ENCODE data around the gene TNFSF10. TPM values are rescaled to one million over a fixed set of nuclear protein-coding genes. Genes with fewer than 3 reads are reported as not detected.
A peak's percentile ranks its signal among the peaks of the same experiment; 100 is the strongest.
"Not testable (repeated sequence)": the region's sequence is repeated elsewhere in the genome, so short reads cannot be mapped to it uniquely, and the experiment has no call there.

The TNFSF10 gene
- total and polyA plus RNA-seq, 2 experiments from 2014 or later, result not detected

DNA sequence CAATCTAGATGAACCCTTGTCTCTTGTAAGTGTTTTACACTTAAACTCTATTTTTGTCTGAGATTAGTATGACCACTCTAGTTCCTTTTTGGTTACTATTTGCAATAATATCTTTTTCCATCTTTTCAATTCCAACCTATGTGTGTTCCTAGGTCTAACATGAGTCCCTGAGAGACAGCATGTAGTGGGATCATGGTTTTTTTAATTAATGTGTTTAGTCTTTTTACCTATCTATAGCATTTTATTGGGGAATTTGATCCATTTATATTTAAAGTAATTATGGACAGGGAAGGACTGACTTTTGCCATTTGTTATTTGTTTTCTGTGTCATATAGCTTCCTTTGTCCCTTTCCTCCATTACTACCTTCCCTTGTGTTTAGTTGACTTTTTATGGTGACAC is 21.7 kb downstream of the TNFSF10 start:
- H3K27me3 ChIP-seq, result no peaks in the 10 kb centered on the region
- no peaks in the 10 kb centered on the region for H3K9me3 ChIP-seq (ENCODE audit: low read depth)
- TF ChIP-seq, protein P1, sequence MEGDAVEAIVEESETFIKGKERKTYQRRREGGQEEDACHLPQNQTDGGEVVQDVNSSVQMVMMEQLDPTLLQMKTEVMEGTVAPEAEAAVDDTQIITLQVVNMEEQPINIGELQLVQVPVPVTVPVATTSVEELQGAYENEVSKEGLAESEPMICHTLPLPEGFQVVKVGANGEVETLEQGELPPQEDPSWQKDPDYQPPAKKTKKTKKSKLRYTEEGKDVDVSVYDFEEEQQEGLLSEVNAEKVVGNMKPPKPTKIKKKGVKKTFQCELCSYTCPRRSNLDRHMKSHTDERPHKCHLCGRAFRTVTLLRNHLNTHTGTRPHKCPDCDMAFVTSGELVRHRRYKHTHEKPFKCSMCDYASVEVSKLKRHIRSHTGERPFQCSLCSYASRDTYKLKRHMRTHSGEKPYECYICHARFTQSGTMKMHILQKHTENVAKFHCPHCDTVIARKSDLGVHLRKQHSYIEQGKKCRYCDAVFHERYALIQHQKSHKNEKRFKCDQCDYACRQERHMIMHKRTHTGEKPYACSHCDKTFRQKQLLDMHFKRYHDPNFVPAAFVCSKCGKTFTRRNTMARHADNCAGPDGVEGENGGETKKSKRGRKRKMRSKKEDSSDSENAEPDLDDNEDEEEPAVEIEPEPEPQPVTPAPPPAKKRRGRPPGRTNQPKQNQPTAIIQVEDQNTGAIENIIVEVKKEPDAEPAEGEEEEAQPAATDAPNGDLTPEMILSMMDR (IDR thresholded peaks at IDR 0.05; ENCODE audit: low read depth, low read length), result no peak
- no peak for DNase-seq (ENCODE audit: low read depth in 1 of 2, low spot score in 1 of 2)
- no peaks in the 10 kb centered on the region for H3K36me3 ChIP-seq
- H3K4me3 ChIP-seq, result no peak overlapping the region
- no peak overlapping the region for H3K27ac ChIP-seq
- no peaks in the 10 kb centered on the region for H3K4me1 ChIP-seq (ENCODE audit: low read depth)

GRCh38 chr3:172490198-172490669 is 33.0 kb downstream of the TNFSF10 start:
- not testable (repeated sequence) for H3K4me3 ChIP-seq; H3K4me1 ChIP-seq (ENCODE audit: low read depth); H3K36me3 ChIP-seq; H3K27me3 ChIP-seq; H3K9me3 ChIP-seq (ENCODE audit: low read depth); H3K27ac ChIP-seq
- DNase-seq (ENCODE audit: low read depth in 1 of 2, low spot score in 1 of 2), result peak; percentile 73 to 88
- TF ChIP-seq, protein P1 (IDR thresholded peaks at IDR 0.05; ENCODE audit: low read depth, low read length), result peak; percentile 69

DNA sequence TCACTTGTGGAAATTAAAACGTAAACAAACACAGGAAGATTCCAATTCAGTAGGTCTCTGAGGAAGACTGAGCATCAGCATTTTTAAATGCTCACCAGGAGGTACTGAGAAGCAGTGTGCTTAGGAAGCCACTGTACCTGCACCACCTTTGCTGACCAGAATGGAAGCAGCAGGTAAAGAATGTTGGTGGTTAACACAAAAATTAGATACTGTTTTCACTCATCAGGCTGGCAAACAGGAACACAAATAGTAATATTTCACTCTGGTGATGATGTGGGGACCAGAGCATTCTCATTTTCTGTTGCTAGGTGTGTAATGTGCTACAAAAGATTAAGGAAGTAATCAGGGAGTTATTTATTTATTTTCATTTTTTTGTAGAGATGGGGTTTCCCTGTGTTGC is 45.1 kb downstream of the TNFSF10 start:
- no peak overlapping the region for H3K4me3 ChIP-seq
- H3K27ac ChIP-seq, result no peak overlapping the region
- H3K36me3 ChIP-seq, result no peaks in the 10 kb centered on the region
- no peaks in the 10 kb centered on the region for H3K27me3 ChIP-seq
- DNase-seq (ENCODE audit: low read depth in 1 of 2, low spot score in 1 of 2), result no peak
- H3K4me1 ChIP-seq (ENCODE audit: low read depth), result no peaks in the 10 kb centered on the region
- TF ChIP-seq, protein P1 (IDR thresholded peaks at IDR 0.05; ENCODE audit: low read depth, low read length), result no peak
- no peaks in the 10 kb centered on the region for H3K9me3 ChIP-seq (ENCODE audit: low read depth)

- Histone ChIP-seq H3K27me3 (no peaks in the 10 kb centered on the region), H3K4me3 (peak overlapping the region; percentile 29), H3K36me3 (no peaks in the 10 kb centered on the region), H3K27ac (no peak overlapping the region), H3K9me3 (ENCODE audit: low read depth) (no peaks in the 10 kb centered on the region), H3K4me1 (ENCODE audit: low read depth) (no peaks in the 10 kb centered on the region)
- TF ChIP-seq, protein P1 (IDR thresholded peaks at IDR 0.05; ENCODE audit: low read depth, low read length), result no peak
- no peak for DNase-seq (ENCODE audit: low read depth in 1 of 2, low spot score in 1 of 2)
These were observed 46.9 kb downstream of the TNFSF10 start for GRCh38 chr3:172476347-172476746.

DNA sequence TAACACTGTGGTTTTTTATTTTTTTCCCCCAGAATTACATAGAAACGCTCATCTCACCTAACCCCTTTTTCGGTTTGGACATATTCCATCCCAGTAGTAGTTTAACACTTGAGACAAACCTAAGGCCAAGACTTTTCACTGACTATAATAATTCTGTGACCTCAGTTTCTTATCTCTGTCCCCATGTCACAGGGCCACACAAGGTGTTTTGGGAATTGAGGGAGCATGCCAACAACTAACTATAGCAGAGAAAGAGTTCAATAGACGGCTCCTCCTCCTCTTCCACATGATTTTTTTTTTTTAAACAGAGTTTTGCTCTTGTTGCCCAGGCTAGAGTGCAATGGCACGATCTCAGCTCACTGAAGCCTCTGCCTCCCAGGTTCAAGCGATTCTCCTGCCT is 47.5 kb downstream of the TNFSF10 start:
- no peak overlapping the region for H3K27ac ChIP-seq
- no peaks in the 10 kb centered on the region for H3K36me3 ChIP-seq
- H3K4me3 ChIP-seq, result no peak overlapping the region
- no peaks in the 10 kb centered on the region for H3K4me1 ChIP-seq (ENCODE audit: low read depth)
- DNase-seq (ENCODE audit: low read depth in 1 of 2, low spot score in 1 of 2), result no peak
- TF ChIP-seq, protein P1 (IDR thresholded peaks at IDR 0.05; ENCODE audit: low read depth, low read length), result no peak
- H3K9me3 ChIP-seq (ENCODE audit: low read depth), result no peaks in the 10 kb centered on the region
- no peaks in the 10 kb centered on the region for H3K27me3 ChIP-seq

GRCh38 chr3:172471903-172472302 is 51.3 kb downstream of the TNFSF10 start:
- no peaks in the 10 kb centered on the region for H3K4me1 ChIP-seq (ENCODE audit: low read depth)
- TF ChIP-seq, protein P1 (IDR thresholded peaks at IDR 0.05; ENCODE audit: low read depth, low read length), result no peak
- H3K4me3 ChIP-seq, result no peak overlapping the region
- DNase-seq (ENCODE audit: low read depth in 1 of 2, low spot score in 1 of 2), result no peak
- H3K9me3 ChIP-seq (ENCODE audit: low read depth), result no peaks in the 10 kb centered on the region
- H3K27ac ChIP-seq, result no peak overlapping the region
- H3K36me3 ChIP-seq, result no peaks in the 10 kb centered on the region
- H3K27me3 ChIP-seq, result no peaks in the 10 kb centered on the region
